HCT116 (cell line): Measurements from ENCODE around the gene RPH3AL. TPM values are rescaled to one million over a fixed set of nuclear protein-coding genes. Genes with fewer than 3 reads are reported as not detected.

Experiments
- ATAC-seq: fragments of 200-7000 bp; cut with Tn5 transposase; 2 replicates; pipeline ENCODE4 v1.9.1; 2020; ENCODE audit warnings: mild to moderate bottlenecking, moderate library complexity
- BruUV-seq: library from RNA; stranded (reverse); fragments of 400-500 nt; replicated peaks from 2 replicates; lab custom pipeline; 2021; lab: Mats Ljungman, UMichigan
- CTCF ChIA-PET: fragments of 300-600 bp; sonication (Branson Sonifier 250); formaldehyde crosslinking; loops from one replicate; lab custom pipeline; 2021; ENCODE audit warnings: antibody characterized with exemption; lab: Charles Lee
- POLR2A ChIA-PET: fragments of 300-600, 350-600 bp; sonication (Branson Sonifier 250); formaldehyde crosslinking; loops from one replicate; lab custom pipeline; 2021; ENCODE audit warnings: antibody characterized with exemption; lab: Charles Lee
- RAD21 ChIA-PET, 2 experiments: fragments of 300-600 bp; sonication (Branson Sonifier 250); formaldehyde crosslinking; loops; one replicate each; lab custom pipeline; 2023; ENCODE audit warnings: low total read pairs in 2 of 2; ENCODE audit not compliant: uncharacterized antibody in 2 of 2, unreplicated experiment in 2 of 2, low non-redundant PET in 1 of 2; lab: Charles Lee
- DNase-seq: peaks from one replicate; pipeline ENCODE4 v3.0.0-alpha.2; 2010; ENCODE audit warnings: low read depth, low spot score
- H2AFZ ChIP-seq: fragments of 200-600 bp; shearing (Covaris generic), sonication (generic); 2 replicates; pipeline ENCODE4 v1.6.1; 2017; ENCODE audit warnings: low read depth, mixed run types, mixed read lengths, antibody characterized with exemption, low read length; ENCODE audit not compliant: poor library complexity, severe bottlenecking
- H3K27ac ChIP-seq: 2 replicates; pipeline ENCODE4 v1.5.1; 2012; ENCODE audit warnings: low read depth, low read length
- H3K27me3 ChIP-seq: fragments of 200-600 bp; sonication (generic); 2 replicates; pipeline ENCODE4 v1.6.1; 2016; ENCODE audit warnings: mixed run types, low read length, mixed read lengths; ENCODE audit not compliant: insufficient read depth
- H3K36me3 ChIP-seq, 2 experiments: fragments of 200-500 bp in 1 of 2; fragments of 200-600 bp in 1 of 2; sonication (Bioruptor generic) in 1 of 2; sonication (generic) in 1 of 2; 2 replicates each; pipeline versions ENCODE4 v1.5.1 to v1.6.1; 2014 to 2016; ENCODE audit warnings: low read length in 2 of 2, inconsistent platforms in 1 of 2, mixed read lengths in 1 of 2, mixed run types in 1 of 2; ENCODE audit not compliant: insufficient read depth in 2 of 2, control insufficient read depth in 1 of 2
- H3K4me1 ChIP-seq, 2 experiments: fragments of 200-600 bp in 1 of 2; sonication (generic) in 1 of 2; 2 replicates each; pipeline versions ENCODE4 v1.5.1 to v1.6.1; 2012 to 2017; ENCODE audit warnings: low read length in 2 of 2, inconsistent platforms in 1 of 2, mild to moderate bottlenecking in 1 of 2, mixed read lengths in 1 of 2, mixed run types in 1 of 2, moderate library complexity in 1 of 2; ENCODE audit not compliant: insufficient read depth in 2 of 2, control insufficient read depth in 1 of 2
- H3K4me2 ChIP-seq: fragments of 200-600 bp; sonication (generic); 2 replicates; pipeline ENCODE4 v1.6.1; 2017; ENCODE audit warnings: mixed run types, low read length, mixed read lengths
- H3K4me3 ChIP-seq, 2 experiments: fragments of 200-600 bp in 1 of 2; sonication (generic) in 1 of 2; replicated peaks in 1 of 2; 2 replicates each; pipeline ENCODE4 v1.5.1; 2011 to 2016; ENCODE audit warnings: low read length in 2 of 2, control low read depth in 1 of 2, low read depth in 1 of 2, mild to moderate bottlenecking in 1 of 2, mixed read lengths in 1 of 2, mixed run types in 1 of 2
- H3K79me2 ChIP-seq: fragments of 200-600 bp; sonication (generic); 2 replicates; pipeline ENCODE4 v1.6.1; 2017; ENCODE audit warnings: mild to moderate bottlenecking, mixed run types, low read length, moderate library complexity, mixed read lengths; ENCODE audit not compliant: insufficient read depth
- H3K9ac ChIP-seq: fragments of 200-600 bp; sonication (generic); 2 replicates; pipeline ENCODE4 v1.6.1; 2016; ENCODE audit warnings: low read length, mixed read lengths
- H3K9me2 ChIP-seq: fragments of 200-600 bp; sonication (generic), shearing (Covaris generic); 2 replicates; pipeline ENCODE4 v1.6.1; 2017; ENCODE audit warnings: mixed run types, mild to moderate bottlenecking, moderate library complexity; ENCODE audit not compliant: insufficient read depth
- H3K9me3 ChIP-seq, 2 experiments: fragments of 200-500 bp in 1 of 2; fragments of 200-600 bp in 1 of 2; sonication (Bioruptor generic) in 1 of 2; sonication (generic) in 1 of 2; 2 replicates each; pipeline ENCODE4 v1.6.1; 2014 to 2017; ENCODE audit warnings: low read length in 2 of 2, mixed read lengths in 2 of 2, inconsistent platforms in 1 of 2, low read depth in 1 of 2, mild to moderate bottlenecking in 1 of 2, mixed run types in 1 of 2, moderate library complexity in 1 of 2; ENCODE audit not compliant: control insufficient read depth in 1 of 2, insufficient read depth in 1 of 2
- H4K20me1 ChIP-seq: fragments of 200-600 bp; sonication (generic), shearing (Covaris generic); 2 replicates; pipeline ENCODE4 v1.6.1; 2017; ENCODE audit warnings: mixed run types, mild to moderate bottlenecking, moderate library complexity; ENCODE audit not compliant: insufficient read depth
- CBX3 ChIP-seq: IDR thresholded peaks from 2 replicates; pipeline ENCODE4 v1.6.1; 2012; ENCODE audit warnings: low read depth
- CEBPB ChIP-seq: IDR thresholded peaks from 2 replicates; pipeline ENCODE4 v1.6.1; 2012; ENCODE audit warnings: low read depth
- CTCF ChIP-seq, 3 experiments: fragments of 200-600 bp in 1 of 3; sonication (generic) in 1 of 3; IDR thresholded peaks in 2 of 3; conservative IDR thresholded peaks in 1 of 3; 2 replicates each; pipeline ENCODE4 v1.5.1; 2012 to 2017; ENCODE audit warnings: low read depth in 2 of 3, low read length in 2 of 3, antibody characterized with exemption in 1 of 3, borderline replicate concordance in 1 of 3, control low read depth in 1 of 3, mild to moderate bottlenecking in 1 of 3, mixed read lengths in 1 of 3, mixed run types in 1 of 3, moderate library complexity in 1 of 3; ENCODE audit not compliant: insufficient read depth in 1 of 3
- ELF1 ChIP-seq: IDR thresholded peaks from 2 replicates; pipeline ENCODE4 v1.6.1; 2012; ENCODE audit warnings: low read depth, borderline replicate concordance
- EZH2phosphoT487 ChIP-seq: fragments of 200-600 bp; IDR thresholded peaks from 2 replicates; pipeline ENCODE4 v1.6.1; 2018; ENCODE audit warnings: antibody characterized with exemption, borderline replicate concordance
- FOSL1 ChIP-seq: IDR thresholded peaks from 2 replicates; pipeline ENCODE4 v1.6.1; 2012; ENCODE audit warnings: low read depth
- JUND ChIP-seq: IDR thresholded peaks from 2 replicates; pipeline ENCODE4 v1.6.1; 2012
- MAX ChIP-seq: IDR thresholded peaks from 2 replicates; pipeline ENCODE4 v1.6.1; 2012
- POLR2A ChIP-seq: IDR thresholded peaks from 2 replicates; pipeline ENCODE4 v1.7.0; 2011; ENCODE audit warnings: borderline replicate concordance; ENCODE audit not compliant: insufficient read depth, insufficient read length; ENCODE audit errors: extremely low read depth
- POLR2AphosphoS5 ChIP-seq: IDR thresholded peaks from 2 replicates; pipeline ENCODE4 v1.6.1; 2011; ENCODE audit warnings: mild to moderate bottlenecking, low read depth, low read length, moderate library complexity
- RAD21 ChIP-seq: IDR thresholded peaks from 2 replicates; pipeline ENCODE4 v1.6.1; 2012; ENCODE audit warnings: low read depth, mild to moderate bottlenecking
- REST ChIP-seq: IDR thresholded peaks from 2 replicates; pipeline ENCODE4 v1.6.1; 2012; ENCODE audit warnings: low read depth
- SIN3A ChIP-seq: IDR thresholded peaks from 2 replicates; pipeline ENCODE4 v1.6.1; 2012; ENCODE audit warnings: low read depth
- SP1 ChIP-seq: IDR thresholded peaks from 2 replicates; pipeline ENCODE4 v1.6.1; 2012; ENCODE audit warnings: low read depth
- SRF ChIP-seq: IDR thresholded peaks from 2 replicates; pipeline ENCODE4 v1.6.1; 2012; ENCODE audit warnings: low read depth
- TCF7L2 ChIP-seq: IDR thresholded peaks from 2 replicates; pipeline ENCODE4 v1.7.0; 2011; ENCODE audit warnings: borderline replicate concordance, inconsistent platforms; ENCODE audit not compliant: insufficient read depth, insufficient read length; ENCODE audit errors: extremely low read depth
- YY1 ChIP-seq: IDR thresholded peaks from 2 replicates; pipeline ENCODE4 v1.6.1; 2011; ENCODE audit warnings: low read length, low read depth, moderate library complexity, mild to moderate bottlenecking; ENCODE audit not compliant: insufficient replicate concordance; ENCODE audit errors: extremely low read depth
- ZBTB33 ChIP-seq: IDR thresholded peaks from 2 replicates; pipeline ENCODE4 v1.6.1; 2011; ENCODE audit warnings: mild to moderate bottlenecking, low read length, moderate library complexity; ENCODE audit not compliant: insufficient replicate concordance; ENCODE audit errors: extremely low read depth
- ZFX ChIP-seq: fragments of 450-650 bp; IDR thresholded peaks from 2 replicates; pipeline ENCODE4 v1.6.1; 2017
- ZNF274 ChIP-seq: fragments of 200-500 bp; sonication (Bioruptor generic); IDR thresholded peaks from 2 replicates; pipeline ENCODE4 v1.6.1; 2014; ENCODE audit warnings: mild to moderate bottlenecking, low read depth, low read length, inconsistent platforms
- intact Hi-C: fragments of 100-400 bp; cut with micrococcal nuclease; formaldehyde crosslinking; loops from 2 replicates; pipeline ENCODE4 v1.10.0; 2022
- total RNA-seq: library from RNA; stranded (reverse); gene quantifications from one replicate; pipeline ENCODE4 v1.2.1, GENCODE V29; 2021; ENCODE audit not compliant: unreplicated experiment

The RPH3AL gene
- total RNA-seq, 1 experiment from 2014 or later, result 17.0 TPM

- ChIA-PET POLR2A (no interaction called here), RAD21 (no interaction called here), CTCF (no interaction called here)
- intact Hi-C loops, result no loop called here
- Histone ChIP-seq H3K9ac (no peak overlapping the region), H3K4me1 (no peaks in the 10 kb centered on the region; a peak in 1 of 4 replicates), H3K27ac (no peak overlapping the region), H3K27me3 (no peaks in the 10 kb centered on the region), H3K4me3 (no peak overlapping the region), H3K9me3 (no peaks in the 10 kb centered on the region), H2AFZ (no peak overlapping the region), H3K36me3 (no peaks in the 10 kb centered on the region), H3K79me2 (no peaks in the 10 kb centered on the region), H3K4me2 (no peak overlapping the region), H4K20me1 (no peaks in the 10 kb centered on the region), H3K9me2 (no peaks in the 10 kb centered on the region)
- no peak for ATAC-seq
- DNase-seq, result no peak
- TF ChIP-seq SIN3A (no peak), POLR2A (no peak), CTCF (IDR thresholded peaks at IDR 0.05 in 2 of 3, conservative IDR thresholded peaks at IDR 0.05 in 1 of 3; ENCODE audit: borderline replicate concordance in 1 of 3, insufficient read depth in 1 of 3, low read depth in 2 of 3, low read length in 2 of 3) (no peak), SP1 (no peak), YY1 (no peak), MAX (no peak), ZFX (no peak), ZBTB33 (no peak), REST (no peak), FOSL1 (no peak), CBX3 (no peak), TCF7L2 (no peak), POLR2AphosphoS5 (no peak), ZNF274 (no peak), JUND (no peak), ELF1 (no peak), SRF (no peak), RAD21 (no peak), EZH2phosphoT487 (no peak), CEBPB (no peak)
- no TSS peak for BruUV-seq
Observed at GRCh38 chr17:323721-324571, 28.7 kb downstream of the RPH3AL start.
